Activated T-cell treated with anti-CD3 and anti-CD28 coated beads for 4 hours (primary cell): Measurements from ENCODE around the gene SPON1.
"Not testable (repeated sequence)": the region's sequence is repeated elsewhere in the genome, so short reads cannot be mapped to it uniquely, and the experiment has no call there.

Experiments used
- DNase-seq: peaks from one replicate; pipeline ENCODE4 v3.0.0-alpha.2; 2020

The SPON1 gene

DNA sequence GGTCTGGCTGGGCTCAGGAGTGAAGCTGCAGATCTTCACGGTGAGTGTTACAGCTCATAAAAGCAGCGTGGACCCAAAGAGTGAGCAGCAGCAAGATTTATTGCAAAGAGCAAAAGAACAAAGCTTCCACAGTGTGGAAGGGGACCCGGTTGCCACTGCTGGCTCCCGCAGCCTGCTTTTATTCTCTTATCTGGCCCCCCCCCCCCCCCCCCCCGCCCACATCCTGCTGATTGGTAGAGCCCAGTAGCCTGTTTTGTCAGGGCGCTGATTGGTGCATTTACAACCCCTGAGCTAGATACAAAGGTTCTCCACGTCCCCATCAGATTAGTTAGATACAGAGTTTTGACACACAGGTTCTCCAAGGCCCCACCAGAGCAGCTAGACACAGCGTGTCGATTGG, 128.1 kb downstream of the SPON1 start:
- DNase-seq, result not testable (repeated sequence)

DNA sequence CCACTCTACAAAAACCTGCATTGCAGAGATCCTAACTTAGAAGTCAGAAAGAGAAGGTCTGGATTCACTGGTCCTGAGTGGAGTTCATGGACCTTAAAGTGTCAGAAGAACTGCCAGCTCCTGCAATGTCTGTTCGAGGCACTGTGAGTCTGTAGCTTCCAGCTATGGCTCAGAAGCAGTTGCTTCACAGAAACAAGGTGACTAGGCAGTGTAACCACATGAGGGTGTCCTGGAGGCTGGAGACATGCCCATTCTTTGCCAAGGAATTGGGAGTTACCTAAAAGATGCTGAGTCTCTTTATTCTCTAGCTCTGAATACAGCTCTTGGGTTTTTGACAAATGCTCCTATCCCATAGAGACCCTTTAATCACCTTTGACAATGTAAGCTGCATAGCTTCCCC, 130.5 kb downstream of the SPON1 start:
- no peak for DNase-seq

DNA sequence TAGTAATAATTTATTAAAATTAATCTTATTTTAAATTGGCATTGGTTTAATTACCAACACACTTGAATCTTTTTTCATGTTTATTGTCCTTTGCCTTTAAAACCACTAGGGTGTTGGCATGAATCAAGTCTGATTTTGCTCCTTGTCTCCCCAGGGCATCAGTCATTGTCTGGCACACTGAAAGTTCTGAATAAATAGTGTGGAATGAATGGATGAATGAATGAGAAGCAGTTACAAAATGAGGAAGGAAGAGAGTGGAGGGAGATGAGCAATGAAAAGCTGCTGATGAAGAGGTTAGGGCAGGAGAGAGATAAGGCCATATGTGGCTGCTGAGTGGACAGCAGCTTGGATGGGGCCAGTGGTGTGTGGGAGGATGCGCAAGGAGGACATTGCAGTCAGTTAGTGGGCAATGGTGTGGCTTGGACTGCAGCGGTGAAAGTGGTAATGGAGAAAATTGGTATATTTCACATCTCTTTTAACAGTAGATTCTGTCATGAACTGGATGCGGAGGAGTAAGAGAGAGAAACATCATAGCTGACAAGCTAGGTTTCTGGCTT, 132.0 kb downstream of the SPON1 start:
- DNase-seq, result no peak

DNA sequence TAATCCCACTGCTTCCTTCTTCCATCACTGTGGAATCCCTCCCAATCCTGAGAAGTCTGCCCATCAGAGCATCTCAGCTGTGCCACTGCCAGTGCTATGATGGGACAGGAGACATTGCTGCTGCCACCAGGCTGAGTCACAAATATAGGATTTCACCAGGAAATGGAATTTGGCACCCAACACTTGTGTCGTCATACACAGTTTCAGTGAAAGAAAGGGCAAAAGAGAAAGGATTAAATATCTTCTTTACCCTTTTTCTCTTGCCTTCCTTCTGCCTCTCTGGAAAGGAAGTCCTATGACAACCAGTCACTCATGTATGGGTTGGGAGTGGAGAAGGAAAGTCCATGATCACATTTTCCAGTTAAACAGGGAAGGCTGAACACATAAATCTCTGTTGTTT, 133.4 kb downstream of the SPON1 start:
- no peak for DNase-seq

DNA sequence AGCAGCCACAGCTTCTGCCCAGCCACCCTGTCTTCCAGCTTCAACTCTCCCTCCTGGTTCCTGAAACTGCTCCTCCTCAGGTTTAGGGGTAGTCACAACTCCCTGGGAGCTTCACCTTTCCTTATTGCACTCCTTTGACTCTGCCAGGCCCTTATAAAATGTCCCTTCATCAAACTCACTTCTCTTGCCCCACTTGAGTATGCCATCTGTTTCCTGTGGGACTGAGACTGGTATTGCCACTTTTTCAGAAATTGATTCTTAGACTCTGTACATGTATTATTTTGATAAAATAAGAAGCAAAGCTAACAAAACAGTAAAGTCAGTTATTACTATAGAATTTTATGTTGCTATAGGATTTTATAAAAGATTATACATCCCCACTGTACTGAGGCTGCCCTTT, 134.1 kb downstream of the SPON1 start:
- no peak for DNase-seq

DNA sequence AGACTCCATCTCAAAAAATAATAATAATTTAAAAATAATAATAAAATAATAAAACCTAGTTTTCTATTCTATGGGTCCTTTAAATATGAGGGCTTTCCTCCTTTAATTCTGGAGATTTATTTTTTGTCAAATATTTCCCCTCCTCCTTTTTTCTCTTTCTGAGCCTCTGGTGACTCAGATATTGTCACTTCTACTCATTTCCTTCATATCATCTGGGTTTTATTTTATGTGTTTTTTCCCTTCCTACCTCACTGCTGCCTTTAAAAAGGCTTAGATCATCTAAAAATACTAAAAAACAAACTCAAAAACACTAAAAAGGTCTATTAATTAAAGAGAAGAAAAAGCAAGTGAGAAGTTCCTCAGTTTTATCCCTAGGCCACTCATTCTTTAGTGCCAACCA, 138.9 kb downstream of the SPON1 start:
- DNase-seq, result no peak

DNA sequence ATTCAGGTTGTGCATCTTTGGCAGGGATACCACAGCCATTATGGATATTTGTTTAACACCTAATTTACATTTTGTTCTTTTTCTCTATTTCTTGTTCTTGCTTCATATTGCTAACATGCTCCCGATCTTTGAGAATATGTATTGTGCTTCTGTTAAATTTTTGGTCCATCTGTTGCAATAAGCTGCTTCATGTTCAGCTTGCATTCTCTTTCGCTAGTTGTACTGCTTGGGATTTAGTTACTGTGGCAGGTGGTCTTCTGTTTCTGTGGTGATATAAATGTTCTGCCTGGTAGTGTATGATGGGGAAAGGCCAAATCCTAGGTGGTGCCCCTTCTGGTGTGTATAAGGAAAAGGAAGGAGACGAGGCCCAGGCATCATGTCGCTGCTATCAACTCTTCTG, 140.2 kb downstream of the SPON1 start:
- no peak for DNase-seq

DNA sequence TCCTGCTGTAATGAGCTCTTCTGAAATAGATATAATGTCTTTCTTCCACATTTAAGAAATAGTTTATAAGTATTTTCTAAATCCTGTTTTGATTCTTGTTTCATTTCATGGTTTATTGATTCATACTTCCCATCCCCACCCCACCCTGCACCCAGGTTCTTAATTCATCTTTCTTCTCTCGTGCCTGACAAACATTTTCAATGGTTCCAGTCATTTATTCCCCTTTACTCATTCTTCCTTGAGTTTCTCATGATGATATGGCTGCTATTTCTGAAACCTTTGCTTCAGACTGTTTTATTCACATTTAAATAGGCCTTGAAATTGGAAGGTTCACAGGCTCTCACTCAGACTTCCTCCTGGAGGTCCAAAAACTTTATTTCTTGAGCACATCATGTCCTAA, 142.9 kb downstream of the SPON1 start:
- no peak for DNase-seq

DNA sequence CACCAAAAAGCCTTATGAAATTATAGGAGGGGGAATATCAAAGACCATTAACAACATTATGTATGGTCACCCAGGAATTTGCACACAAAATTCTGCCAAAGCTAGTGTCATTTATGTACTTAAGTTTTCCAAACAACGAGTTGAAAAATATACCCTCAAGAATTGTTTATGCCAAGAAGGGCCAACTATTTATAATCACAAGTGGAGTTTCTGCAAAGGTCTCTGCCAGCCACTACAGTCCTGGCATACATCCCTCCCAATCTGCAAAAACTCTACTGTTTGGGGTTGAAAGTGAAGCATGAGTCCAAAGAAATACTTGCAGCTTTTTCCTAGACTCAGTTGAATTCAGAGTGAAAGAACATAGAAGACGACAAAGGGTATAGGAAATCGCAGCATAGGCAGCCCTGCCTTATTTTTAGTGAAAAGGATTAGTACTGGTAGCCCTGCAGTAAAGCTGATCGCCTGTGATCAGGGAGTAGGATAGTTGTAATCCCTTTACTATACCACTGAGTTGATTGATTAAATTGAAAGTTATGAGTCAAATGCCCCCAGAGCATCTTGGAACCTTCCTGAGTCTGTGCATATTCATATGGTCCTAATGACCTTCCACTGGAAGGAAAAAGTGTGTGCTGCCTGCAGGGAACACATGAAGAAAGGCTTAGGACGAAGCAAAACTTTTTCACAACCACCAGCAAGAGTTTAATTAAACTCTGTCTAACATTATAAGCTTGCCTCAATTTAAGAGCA, 144.0 kb downstream of the SPON1 start:
- no peak for DNase-seq

DNA sequence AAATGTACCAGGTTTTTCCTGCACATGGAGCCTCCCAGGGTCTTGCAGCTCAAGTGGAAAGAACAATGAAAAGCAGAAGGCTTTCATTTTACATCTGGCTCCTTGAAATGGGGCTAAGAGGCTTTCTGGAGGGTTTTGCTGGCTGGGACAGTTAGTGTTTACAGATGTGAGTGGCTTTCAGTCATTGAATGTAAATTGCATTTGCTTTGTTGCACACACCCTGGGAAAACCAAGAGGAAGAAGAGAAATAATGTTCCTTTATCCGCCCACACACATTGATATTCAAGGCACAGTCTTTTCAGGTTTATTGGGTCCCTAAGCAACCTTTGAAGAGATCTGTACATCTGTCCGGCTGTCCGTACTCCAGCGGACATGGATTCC, 144.5 kb downstream of the SPON1 start:
- DNase-seq, result no peak

DNA sequence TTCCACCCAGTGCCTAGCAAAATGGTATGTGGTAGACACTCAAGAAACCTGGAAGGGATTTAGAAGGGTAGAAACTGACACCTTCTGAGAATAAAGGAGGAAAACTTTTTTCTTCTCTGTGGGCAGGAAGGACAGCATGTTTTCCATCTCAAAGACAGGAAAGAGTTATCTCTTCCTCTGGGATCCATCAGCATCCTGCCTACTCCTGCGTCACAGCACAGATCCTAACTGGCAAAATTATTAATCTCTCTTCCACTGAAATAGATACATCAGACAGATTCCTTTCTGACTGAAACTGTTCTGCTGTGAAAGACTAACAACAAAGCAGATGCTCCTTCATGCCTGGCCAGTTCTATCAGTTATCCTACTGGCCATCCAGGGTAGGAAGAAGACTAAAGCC, 147.2 kb downstream of the SPON1 start:
- no peak for DNase-seq

DNA sequence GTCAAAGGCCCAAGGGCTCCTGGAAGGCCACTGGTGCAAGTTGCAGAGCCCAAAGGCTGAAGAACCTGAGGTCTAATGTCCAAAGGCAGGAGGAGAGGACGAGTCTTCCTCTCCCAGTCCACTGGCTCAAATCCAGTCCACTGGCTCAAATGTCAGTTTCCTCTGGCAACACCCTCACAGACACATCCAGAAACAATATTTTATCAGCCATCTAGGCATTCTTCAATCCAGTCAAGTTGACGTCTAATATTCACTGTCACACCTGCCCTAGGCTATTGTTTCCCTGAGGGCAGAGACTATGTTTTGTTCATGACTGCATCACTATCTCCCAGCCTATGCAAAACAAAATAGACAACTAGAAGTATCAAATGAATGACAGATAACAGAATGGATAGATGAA, 148.1 kb downstream of the SPON1 start:
- no peak for DNase-seq

DNA sequence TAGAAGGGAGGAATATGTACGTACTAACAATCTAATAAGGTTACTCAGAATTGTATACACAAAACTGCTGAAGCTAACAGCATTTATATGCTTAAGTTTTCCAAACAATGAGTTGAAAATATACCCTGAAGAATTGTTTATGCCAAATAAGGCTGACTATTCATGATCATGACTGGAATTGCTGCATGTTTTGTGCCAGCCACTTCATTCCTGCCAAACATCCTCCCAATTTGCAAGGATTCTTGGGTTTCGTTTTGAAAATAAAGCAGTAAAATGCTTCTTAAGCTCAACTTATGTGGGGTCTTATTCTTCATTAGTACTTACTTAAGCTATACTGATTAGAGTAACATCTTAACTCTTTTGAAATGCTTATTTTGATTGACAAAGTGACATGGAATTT, 149.0 kb downstream of the SPON1 start:
- no peak for DNase-seq

DNA sequence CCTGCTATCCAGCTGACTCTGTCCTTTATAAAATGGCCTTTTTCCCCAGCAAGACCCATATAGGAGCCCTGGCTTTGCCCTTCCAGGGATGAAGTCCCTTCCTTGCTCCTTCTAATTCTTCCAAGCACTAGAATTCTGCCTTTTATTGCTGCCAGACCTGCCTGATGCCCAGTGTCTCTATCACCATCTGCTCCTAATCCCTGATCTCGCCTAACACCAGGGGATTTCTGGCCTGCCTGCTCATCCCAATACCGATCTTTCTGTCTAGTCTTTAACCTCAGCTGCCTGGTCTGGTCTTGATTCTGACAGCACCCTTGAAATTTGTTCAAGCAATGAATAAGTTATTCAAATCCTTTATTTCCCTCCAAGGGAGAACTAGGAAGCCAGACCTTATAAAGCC, 150.2 kb downstream of the SPON1 start:
- no peak for DNase-seq

DNA sequence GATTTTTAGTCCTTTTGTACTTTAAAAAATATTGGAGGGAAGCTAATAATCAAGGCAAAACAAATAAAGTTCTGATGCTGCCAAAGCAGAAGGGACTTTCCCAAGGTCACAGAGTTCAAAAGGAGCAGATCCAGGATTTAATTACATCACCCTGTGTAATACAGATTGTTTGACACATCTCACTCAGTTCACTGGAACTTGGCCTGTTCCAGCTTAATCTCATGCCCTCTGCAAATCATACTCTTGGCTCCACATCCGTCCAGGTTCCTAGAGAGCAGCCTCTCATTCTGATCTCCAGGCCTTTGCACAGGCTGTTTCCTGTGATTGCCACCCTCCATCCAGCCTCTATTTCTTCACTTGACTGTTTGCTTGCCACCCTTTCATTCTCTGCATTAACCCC, 151.7 kb downstream of the SPON1 start:
- DNase-seq, result no peak

DNA sequence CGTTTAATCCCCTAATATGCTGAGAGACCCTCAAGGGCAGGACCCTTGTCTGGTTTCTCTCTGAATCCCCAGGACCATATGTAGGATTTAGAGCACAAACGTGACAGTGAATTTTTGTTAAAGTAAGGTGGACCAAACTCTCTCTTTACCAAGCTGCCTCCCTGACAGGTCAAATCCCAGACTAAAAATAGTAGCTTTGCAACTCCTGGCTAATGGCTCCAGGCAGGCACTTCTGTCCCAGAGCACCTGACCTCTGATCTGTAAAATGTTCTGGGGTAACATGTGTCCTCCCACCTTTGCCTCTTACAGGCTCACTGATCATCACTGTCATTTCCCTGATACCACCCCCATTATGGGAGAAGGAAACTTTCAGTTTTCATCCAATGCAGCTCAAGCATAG, 152.3 kb downstream of the SPON1 start:
- DNase-seq, result no peak

DNA sequence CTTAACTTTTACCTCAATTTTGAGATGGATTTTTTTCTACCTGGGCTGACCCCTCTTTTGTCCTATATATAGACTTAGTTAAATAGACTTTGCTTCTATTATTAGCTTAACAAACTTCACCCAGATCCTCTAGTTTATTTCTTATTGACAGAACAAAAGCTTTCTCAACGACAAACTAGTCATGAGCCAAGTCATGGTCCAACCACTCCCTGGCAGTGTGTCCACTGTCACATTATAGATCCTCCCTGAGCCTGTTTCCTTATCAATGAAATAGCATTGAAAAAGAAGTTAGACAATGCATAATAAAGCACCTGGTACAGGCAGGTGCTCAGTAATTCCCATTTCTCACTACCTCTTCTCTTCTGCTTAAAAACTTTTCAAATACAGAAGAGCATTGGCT, 155.1 kb downstream of the SPON1 start:
- no peak for DNase-seq

DNA sequence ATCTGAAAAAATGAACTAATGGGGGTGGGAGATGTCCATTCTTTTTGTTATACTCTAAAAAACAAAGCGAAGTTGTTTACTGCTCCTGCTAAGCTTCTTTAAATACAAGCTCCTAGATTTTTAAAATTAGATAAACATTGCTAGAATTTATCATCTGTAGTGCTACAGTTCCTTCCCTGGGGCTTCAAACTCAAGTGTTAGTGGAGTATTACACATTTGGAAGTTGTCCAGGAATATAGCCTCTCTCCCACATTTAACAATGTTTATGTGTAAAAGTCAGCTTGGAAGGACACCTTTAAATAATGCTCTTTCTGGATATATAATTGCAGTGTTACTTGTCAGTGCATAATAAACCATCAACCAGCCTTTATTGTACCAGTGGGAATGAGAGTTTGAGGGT, 155.5 kb downstream of the SPON1 start:
- no peak for DNase-seq

DNA sequence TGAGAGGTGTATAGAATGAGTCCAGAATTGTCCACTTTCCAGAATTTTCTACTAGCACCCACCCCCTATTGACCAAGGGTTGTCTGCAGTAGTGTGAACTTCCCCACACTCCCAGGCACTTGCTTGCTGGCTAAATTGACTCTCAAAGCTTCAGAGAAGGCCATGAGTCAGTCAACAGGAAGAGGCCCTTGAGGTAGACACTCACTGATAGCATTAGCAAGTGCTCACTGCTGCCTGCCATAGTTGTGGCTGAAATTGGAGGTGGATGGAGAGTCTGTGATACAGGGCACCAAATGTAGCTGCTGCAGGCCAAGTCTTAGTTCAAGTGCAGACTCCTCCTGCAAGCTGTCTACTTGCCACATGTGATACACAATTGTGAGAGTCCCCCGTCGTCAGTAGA, 156.8 kb downstream of the SPON1 start:
- DNase-seq, result no peak

DNA sequence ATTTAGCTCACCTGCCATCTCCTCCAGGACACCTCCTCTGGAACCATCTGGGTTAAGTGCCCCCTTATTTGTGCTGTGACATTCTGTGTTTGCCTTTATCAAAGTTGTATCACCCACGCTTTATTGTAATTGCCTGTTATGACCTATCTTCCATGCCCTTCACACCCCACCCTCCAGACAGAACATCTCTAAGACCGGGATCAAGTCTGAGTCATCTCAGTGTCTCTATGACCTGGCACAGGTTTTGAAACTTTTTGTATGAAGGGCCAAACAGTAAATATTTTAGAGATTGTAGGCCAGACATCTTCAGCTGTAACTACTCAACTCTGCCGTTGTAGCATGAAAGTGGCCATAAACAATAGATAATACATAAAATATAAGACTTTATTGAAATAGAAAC, 161.8 kb downstream of the SPON1 start:
- no peak for DNase-seq

DNA sequence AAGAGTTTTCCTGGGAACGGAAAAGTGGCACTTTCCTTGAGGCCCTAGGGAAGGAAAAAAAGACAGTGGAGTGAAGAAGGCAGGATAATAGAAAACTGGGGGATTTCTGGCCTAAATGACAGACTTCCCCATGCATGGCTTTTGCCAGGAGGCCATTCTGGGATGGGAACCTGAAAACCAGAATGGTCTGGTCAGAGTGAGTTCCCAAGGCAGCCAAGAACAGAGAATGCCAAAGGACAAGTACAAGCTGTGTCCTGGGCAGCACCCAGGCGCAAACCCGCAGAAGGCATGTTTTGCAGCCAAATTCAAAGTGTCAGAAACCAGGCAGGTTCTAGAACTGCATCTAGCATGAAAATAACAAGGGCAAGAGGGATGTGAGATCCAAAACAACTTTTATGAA, 162.4 kb downstream of the SPON1 start:
- DNase-seq, result no peak

DNA sequence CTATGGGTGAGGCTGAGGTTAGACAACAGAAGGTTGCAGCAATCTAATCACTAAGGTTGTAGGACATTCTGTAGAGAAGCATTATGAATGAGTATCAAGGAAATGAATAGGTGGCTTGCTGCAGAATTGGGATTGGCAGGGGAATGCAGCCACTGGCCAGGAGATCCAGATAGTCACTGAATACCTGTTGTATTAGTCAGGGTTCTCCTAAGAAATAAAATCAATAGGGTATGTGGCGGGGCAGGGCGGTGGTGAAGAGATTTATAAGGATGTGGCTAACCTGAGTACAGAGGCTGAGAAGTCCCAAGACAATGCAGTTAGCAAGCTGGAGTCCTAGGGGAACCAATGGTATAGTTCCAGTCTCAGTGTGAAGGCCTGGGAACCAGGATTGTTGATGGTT, 163.0 kb downstream of the SPON1 start:
- DNase-seq, result no peak

DNA sequence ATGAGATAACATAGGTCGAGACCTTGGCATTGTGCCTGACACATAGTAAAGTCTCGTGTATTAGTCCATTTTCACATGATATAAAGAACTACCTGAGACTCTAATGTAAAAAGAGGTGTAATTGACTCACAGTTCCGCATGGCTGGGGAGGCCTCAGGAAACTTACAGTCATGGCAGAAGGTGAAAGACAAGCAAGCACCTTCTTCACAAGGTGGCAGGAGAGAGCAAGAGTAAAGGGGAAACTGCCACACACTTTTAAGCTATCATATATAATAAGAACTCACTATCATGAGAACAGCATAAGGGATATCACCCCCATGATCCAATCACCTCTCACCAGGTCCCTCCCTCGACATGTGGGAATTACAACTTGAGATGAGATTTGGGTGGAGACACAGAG, 165.2 kb downstream of the SPON1 start:
- DNase-seq, result no peak

DNA sequence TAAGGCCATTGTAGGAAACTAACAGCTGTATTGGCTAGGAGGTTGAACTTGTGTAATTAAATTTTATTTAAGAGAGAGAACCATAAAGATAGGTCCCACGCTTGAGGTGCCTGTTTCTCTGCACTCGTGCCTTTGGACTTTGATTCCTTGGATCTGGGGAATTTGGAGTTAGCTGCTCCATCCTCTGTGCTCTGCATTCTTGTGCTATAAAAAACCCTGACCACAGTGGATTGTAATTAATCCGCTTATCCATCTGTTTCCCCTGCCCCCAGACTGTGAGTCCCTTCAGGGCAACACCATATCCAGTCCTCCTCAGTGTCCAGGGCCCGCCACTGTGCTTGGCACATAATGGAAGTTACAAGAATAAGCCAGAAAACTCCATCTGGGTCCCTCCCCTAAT, 169.8 kb downstream of the SPON1 start:
- no peak for DNase-seq

DNA sequence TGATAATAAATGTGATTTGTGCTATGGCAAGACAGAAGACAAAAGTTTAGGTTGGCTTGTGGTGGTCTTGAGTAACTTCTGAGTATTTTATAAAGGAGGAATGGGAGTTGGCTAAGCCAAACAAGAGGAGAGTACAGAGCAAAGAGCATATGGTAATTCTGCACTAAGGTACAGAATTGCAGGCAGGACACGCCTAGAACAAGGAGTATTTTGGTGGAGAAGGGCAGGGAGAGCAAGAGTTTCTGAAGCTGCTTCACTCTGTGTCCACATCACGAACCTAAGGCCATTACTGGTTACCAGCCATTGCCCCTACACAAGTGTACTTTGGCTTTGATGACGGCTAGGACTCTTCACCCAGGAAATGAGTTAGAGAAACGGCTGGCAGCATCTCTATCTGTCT, 170.9 kb downstream of the SPON1 start:
- DNase-seq, result no peak
